ENCODE results near the gene RUBCN. TPM values are rescaled to one million over a fixed set of nuclear protein-coding genes. Genes with fewer than 3 reads are reported as not detected.
"Not testable (repeated sequence)": the region's sequence is repeated elsewhere in the genome, so short reads cannot be mapped to it uniquely, and the experiment has no call there.

The RUBCN gene
- total RNA-seq, 2 experiments from 2014 or later: 32.9 to 33.3 TPM

- no peaks in the 10 kb centered on the region for H3K27me3 Mint-ChIP-seq
- no peak for DNase-seq
- H3K27ac Mint-ChIP-seq: no peak overlapping the region
- peaks cover 32% of the 10 kb centered on the region for H3K36me3 Mint-ChIP-seq
- H3K9me3 Mint-ChIP-seq: peaks cover 9% of the 10 kb centered on the region
- peaks cover 13% of the 10 kb centered on the region for H3K4me1 Mint-ChIP-seq (ENCODE audit: low read depth)
- CTCF ChIA-PET: interaction anchor here (0.6 kb wide), 1 partner anchor 385 kb away, joined by 3 read pairs; no protein-coding TSS in a partner anchor
- intact Hi-C loops (cut with micrococcal nuclease): no loop called here
- POLR2A ChIA-PET: no interaction called here
- H3K4me3 Mint-ChIP-seq: no peak overlapping the region
Observed at GRCh38 chr3:197682713-197683112, 54.0 kb downstream of the RUBCN start.

- Mint-ChIP-seq H3K9me3 (peaks cover 9% of the 10 kb centered on the region), H3K4me3 (no peak overlapping the region)
- CTCF ChIA-PET: interaction anchor here (0.8 kb wide), 1 partner anchor 82 kb away, joined by 3 read pairs; no protein-coding TSS in a partner anchor
Observed at GRCh38 chr3:197680955-197681521, 55.7 kb downstream of the RUBCN start.

GRCh38 chr3:197675951-197676350 lies 60.8 kb downstream of the RUBCN start:
- H3K9me3 Mint-ChIP-seq: peaks cover 9% of the 10 kb centered on the region
- H3K4me1 Mint-ChIP-seq (ENCODE audit: low read depth): no peaks in the 10 kb centered on the region
- intact Hi-C loops (cut with micrococcal nuclease): no loop called here
- no peak overlapping the region for H3K27ac Mint-ChIP-seq
- peaks cover 30% of the 10 kb centered on the region for H3K36me3 Mint-ChIP-seq
- CTCF ChIA-PET: interaction anchor here (1.9 kb wide), 1 partner anchor 77 kb away, joined by 6 read pairs; no protein-coding TSS in a partner anchor
- no peak overlapping the region for H3K4me3 Mint-ChIP-seq
- H3K27me3 Mint-ChIP-seq: no peaks in the 10 kb centered on the region
- POLR2A ChIA-PET: no interaction called here
- no peak for DNase-seq

More at GRCh38 chr3:197680955-197681521, 55.7 kb downstream of the RUBCN start:
- no peak overlapping the region for H3K27ac Mint-ChIP-seq
- no peaks in the 10 kb centered on the region for H3K27me3 Mint-ChIP-seq
- POLR2A ChIA-PET: no interaction called here
- peaks cover 32% of the 10 kb centered on the region for H3K36me3 Mint-ChIP-seq
- intact Hi-C loops (cut with micrococcal nuclease): no loop called here
- DNase-seq: no peak
- no peaks in the 10 kb centered on the region for H3K4me1 Mint-ChIP-seq (ENCODE audit: low read depth)

- Mint-ChIP-seq H3K27me3 (no peaks in the 10 kb centered on the region), H3K9me3 (peaks cover 9% of the 10 kb centered on the region), H3K4me1 (ENCODE audit: low read depth) (no peaks in the 10 kb centered on the region), H3K4me3 (no peak overlapping the region), H3K36me3 (peaks cover 27% of the 10 kb centered on the region), H3K27ac (no peak overlapping the region)
- CTCF ChIA-PET: interaction anchor here (0.9 kb wide), 1 partner anchor 76 kb away, joined by 3 read pairs; no protein-coding TSS in a partner anchor
- intact Hi-C loops (cut with micrococcal nuclease): no loop called here
- DNase-seq: no peak
- POLR2A ChIA-PET: no interaction called here
Observed at GRCh38 chr3:197675563-197675860, 61.2 kb downstream of the RUBCN start.

GRCh38 chr3:197674741-197675562 lies 61.8 kb downstream of the RUBCN start:
- H3K9me3 Mint-ChIP-seq: peaks cover 9% of the 10 kb centered on the region
- intact Hi-C loops (cut with micrococcal nuclease): no loop called here
- H3K4me3 Mint-ChIP-seq: no peak overlapping the region
- H3K4me1 Mint-ChIP-seq (ENCODE audit: low read depth): no peaks in the 10 kb centered on the region
- ChIA-PET CTCF (interaction anchor here (0.9 kb wide), 1 partner anchor 76 kb away, joined by 3 read pairs; no protein-coding TSS in a partner anchor), POLR2A (no interaction called here)
- H3K27ac Mint-ChIP-seq: no peak overlapping the region
- no peaks in the 10 kb centered on the region for H3K27me3 Mint-ChIP-seq
- peaks cover 26% of the 10 kb centered on the region for H3K36me3 Mint-ChIP-seq
- DNase-seq: no peak

GRCh38 chr3:197673170-197673569 lies 63.5 kb downstream of the RUBCN start:
- peaks cover 20% of the 10 kb centered on the region for H3K36me3 Mint-ChIP-seq
- no peak overlapping the region for H3K27ac Mint-ChIP-seq
- POLR2A ChIA-PET: no interaction called here

GRCh38 chr3:197670361-197670760 lies 66.3 kb downstream of the RUBCN start:
- intact Hi-C loops (cut with micrococcal nuclease): no loop called here

More at GRCh38 chr3:197673170-197673569, 63.5 kb downstream of the RUBCN start:
- no peak for DNase-seq
- peaks cover 3% of the 10 kb centered on the region for H3K9me3 Mint-ChIP-seq
- H3K27me3 Mint-ChIP-seq: no peaks in the 10 kb centered on the region
- intact Hi-C loops (cut with micrococcal nuclease): no loop called here
- no peak overlapping the region for H3K4me3 Mint-ChIP-seq
- no peaks in the 10 kb centered on the region for H3K4me1 Mint-ChIP-seq (ENCODE audit: low read depth)
- CTCF ChIA-PET: interaction anchor here (6.6 kb wide), 1 partner anchor 74 kb away, joined by 41 read pairs; no protein-coding TSS in a partner anchor

GRCh38 chr3:197667968-197668367 lies 68.7 kb downstream of the RUBCN start:
- Mint-ChIP-seq H3K27ac (no peak overlapping the region), H3K36me3 (peaks cover 1% of the 10 kb centered on the region), H3K4me3 (no peak overlapping the region), H3K27me3 (no peaks in the 10 kb centered on the region), H3K9me3 (no peaks in the 10 kb centered on the region), H3K4me1 (ENCODE audit: low read depth) (no peaks in the 10 kb centered on the region)
- intact Hi-C loops (cut with micrococcal nuclease): loop anchor here (5.0 kb wide), 1 partner anchor 71 kb away; no protein-coding TSS in a partner anchor
- ChIA-PET CTCF (interaction anchor here (6.6 kb wide), 1 partner anchor 69 kb away, joined by 41 read pairs; no protein-coding TSS in a partner anchor), POLR2A (no interaction called here)
- DNase-seq: no peak

More at GRCh38 chr3:197670361-197670760, 66.3 kb downstream of the RUBCN start:
- Mint-ChIP-seq H3K4me3 (no peak overlapping the region), H3K9me3 (no peaks in the 10 kb centered on the region), H3K4me1 (ENCODE audit: low read depth) (no peaks in the 10 kb centered on the region), H3K36me3 (peaks cover 13% of the 10 kb centered on the region), H3K27me3 (no peaks in the 10 kb centered on the region), H3K27ac (no peak overlapping the region)
- CTCF ChIA-PET: interaction anchor here (6.6 kb wide), 1 partner anchor 71 kb away, joined by 41 read pairs; no protein-coding TSS in a partner anchor
- DNase-seq: no peak
- POLR2A ChIA-PET: no interaction called here

- H3K4me3 Mint-ChIP-seq; DNase-seq; H3K27me3 Mint-ChIP-seq; H3K27ac Mint-ChIP-seq; H3K4me1 Mint-ChIP-seq (ENCODE audit: low read depth); POLR2A ChIA-PET; H3K36me3 Mint-ChIP-seq; H3K9me3 Mint-ChIP-seq: not testable (repeated sequence)
- CTCF ChIA-PET: interaction anchor here (6.6 kb wide), 1 partner anchor 68 kb away, joined by 41 read pairs; no protein-coding TSS in a partner anchor
- intact Hi-C loops (cut with micrococcal nuclease): loop anchor here (5.0 kb wide), 1 partner anchor 70 kb away; no protein-coding TSS in a partner anchor
Observed at GRCh38 chr3:197667293-197667692, 69.4 kb downstream of the RUBCN start.

GRCh38 chr3:197666221-197666842 lies 70.4 kb downstream of the RUBCN start:
- H3K36me3 Mint-ChIP-seq; DNase-seq; H3K27me3 Mint-ChIP-seq; POLR2A ChIA-PET; H3K4me3 Mint-ChIP-seq; H3K4me1 Mint-ChIP-seq (ENCODE audit: low read depth); CTCF ChIA-PET; H3K27ac Mint-ChIP-seq; H3K9me3 Mint-ChIP-seq: not testable (repeated sequence)
- intact Hi-C loops (cut with micrococcal nuclease): loop anchor here (5.0 kb wide), 1 partner anchor 69 kb away; no protein-coding TSS in a partner anchor

GRCh38 chr3:197665549-197665948 lies 71.2 kb downstream of the RUBCN start:
- POLR2A ChIA-PET; H3K27ac Mint-ChIP-seq; H3K9me3 Mint-ChIP-seq; H3K36me3 Mint-ChIP-seq; H3K4me3 Mint-ChIP-seq; DNase-seq; H3K27me3 Mint-ChIP-seq; CTCF ChIA-PET; H3K4me1 Mint-ChIP-seq (ENCODE audit: low read depth): not testable (repeated sequence)
- intact Hi-C loops (cut with micrococcal nuclease): loop anchor here (5.0 kb wide), 1 partner anchor 68 kb away; no protein-coding TSS in a partner anchor

- H3K27me3 Mint-ChIP-seq; CTCF ChIA-PET; H3K36me3 Mint-ChIP-seq; H3K9me3 Mint-ChIP-seq; DNase-seq; H3K27ac Mint-ChIP-seq; H3K4me1 Mint-ChIP-seq (ENCODE audit: low read depth); POLR2A ChIA-PET: not testable (repeated sequence)
- intact Hi-C loops (cut with micrococcal nuclease): loop anchor here (5.0 kb wide), 1 partner anchor 68 kb away; no protein-coding TSS in a partner anchor
- H3K4me3 Mint-ChIP-seq: peak overlapping the region; percentile 50
Observed at GRCh38 chr3:197665142-197665491, 71.6 kb downstream of the RUBCN start.
